Activated CD4-positive, CD25-positive, alpha-beta regulatory T cell (primary cell): ENCODE data around the gene BACE2.
"Not testable (repeated sequence)": the region's sequence is repeated elsewhere in the genome, so short reads cannot be mapped to it uniquely, and the experiment has no call there.

ENCODE experiments used
- DNase-seq, 4 experiments: peaks; one replicate each; lab custom pipeline; 2025; lab: John Stamatoyannopoulos, UW

Gene BACE2

GRCh38 chr21:41277846-41278245, 109.9 kb downstream of the BACE2 start:
- no peak for DNase-seq

DNA sequence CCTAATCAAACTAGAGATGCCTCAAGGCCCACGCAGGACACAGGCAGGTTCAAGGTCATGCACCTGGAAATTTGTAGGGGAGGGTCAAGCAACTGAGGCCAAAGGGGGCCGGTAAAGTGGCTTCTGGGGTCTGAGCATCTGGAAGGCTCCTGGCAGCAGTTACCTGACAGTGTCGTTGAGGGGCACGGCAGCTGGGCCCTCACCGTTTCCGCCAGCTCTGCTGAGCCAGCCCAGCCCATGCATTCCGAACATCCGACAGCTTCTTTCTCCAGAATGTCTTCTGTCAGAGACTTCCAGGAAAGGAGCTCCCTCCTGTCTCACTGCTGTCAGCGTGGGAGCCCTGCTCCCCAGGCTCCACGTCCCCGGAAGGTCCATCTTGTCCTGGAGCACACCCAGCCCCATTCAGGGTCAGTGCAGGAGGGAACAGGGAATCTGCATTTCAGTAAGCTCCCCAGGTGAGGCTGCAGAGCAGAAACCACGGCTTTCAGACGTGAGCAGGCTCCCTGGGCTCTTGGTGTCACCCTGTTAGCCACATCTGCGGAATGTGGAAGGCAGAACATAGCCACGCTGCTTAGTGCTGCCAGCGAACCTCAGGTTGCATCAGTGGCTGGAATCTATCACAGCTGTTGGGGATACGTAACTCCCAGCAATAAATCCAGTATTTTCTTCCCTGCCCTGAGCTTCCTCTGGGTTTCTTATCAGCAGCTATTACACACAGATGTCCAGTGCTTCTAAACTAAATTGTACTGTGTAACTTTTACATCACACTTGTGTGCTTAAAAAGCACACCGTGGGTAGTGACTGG, 112.4 kb downstream of the BACE2 start:
- no peak for DNase-seq

DNA sequence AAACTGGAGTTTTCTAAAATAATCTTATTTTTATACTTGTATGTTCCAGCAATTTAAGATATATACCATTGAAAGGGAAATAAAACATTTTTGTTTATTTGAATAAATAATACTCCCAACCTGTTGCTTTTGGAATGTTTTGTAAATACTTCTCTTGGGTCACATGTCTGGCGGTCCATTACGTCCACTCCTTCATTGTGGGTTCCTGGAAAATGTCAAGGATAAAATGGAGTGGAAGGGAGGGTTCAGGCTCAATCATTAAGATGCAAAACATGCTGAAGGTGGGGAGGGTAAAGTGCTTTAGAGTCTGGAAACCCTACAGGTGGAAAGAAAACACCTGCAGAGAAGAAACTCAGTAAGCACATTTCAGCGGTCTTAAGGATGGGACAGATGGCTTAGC, 114.5 kb downstream of the BACE2 start:
- DNase-seq = no peak

DNA sequence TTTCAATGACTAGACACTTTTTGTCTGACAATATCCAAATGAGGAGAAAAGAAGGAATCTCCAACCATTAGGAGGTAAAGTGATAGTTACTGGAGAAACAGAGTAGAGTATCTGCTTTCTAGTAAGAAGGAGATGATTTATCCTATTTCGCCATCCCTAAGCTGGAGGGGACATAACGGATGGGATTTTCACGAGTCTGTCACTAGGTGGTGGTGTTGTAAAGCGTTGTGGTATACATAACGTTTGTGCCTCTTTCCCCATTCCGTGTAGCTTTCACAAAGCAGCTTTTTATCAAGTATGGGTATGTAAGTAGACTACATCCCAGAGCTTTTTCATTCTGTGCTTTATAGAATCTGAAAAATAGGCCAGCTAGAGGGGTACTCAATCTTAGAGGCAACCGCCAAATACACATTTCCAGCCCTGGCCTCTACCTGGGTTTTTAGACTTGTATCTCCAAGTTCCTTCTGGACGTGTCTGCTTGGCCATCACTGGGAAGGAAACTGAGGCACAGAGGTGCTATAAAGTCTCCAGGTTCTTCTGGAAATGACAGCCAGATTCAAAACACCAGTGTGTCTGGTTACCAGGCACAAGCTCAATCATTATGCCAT, 115.4 kb downstream of the BACE2 start:
- DNase-seq = peak in 1 of 4 experiments; percentile 11

DNA sequence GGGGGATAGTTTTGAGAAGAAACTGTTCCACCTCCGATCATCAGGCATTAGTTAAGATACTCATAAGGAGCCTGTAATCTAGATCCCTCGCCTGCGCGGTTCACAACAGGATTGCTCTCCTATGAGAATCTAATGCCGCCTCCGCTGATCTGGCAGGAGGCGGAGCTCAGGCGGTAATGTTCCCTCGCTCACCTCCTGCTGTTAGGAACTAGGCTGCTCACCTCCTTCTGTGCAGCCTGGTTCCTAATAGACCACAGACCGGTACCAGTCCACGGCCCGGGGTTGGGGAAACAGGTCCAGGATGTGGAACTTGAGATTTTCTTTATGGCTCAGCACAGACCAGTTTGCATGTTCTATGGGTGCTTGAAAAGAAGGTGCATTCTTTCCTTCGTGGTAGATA, 121.5 kb downstream of the BACE2 start:
- DNase-seq = no peak

GRCh38 chr21:41290106-41290799, 122.3 kb downstream of the BACE2 start:
- DNase-seq = no peak

GRCh38 chr21:41294548-41295231, 126.7 kb downstream of the BACE2 start:
- no peak for DNase-seq

DNA sequence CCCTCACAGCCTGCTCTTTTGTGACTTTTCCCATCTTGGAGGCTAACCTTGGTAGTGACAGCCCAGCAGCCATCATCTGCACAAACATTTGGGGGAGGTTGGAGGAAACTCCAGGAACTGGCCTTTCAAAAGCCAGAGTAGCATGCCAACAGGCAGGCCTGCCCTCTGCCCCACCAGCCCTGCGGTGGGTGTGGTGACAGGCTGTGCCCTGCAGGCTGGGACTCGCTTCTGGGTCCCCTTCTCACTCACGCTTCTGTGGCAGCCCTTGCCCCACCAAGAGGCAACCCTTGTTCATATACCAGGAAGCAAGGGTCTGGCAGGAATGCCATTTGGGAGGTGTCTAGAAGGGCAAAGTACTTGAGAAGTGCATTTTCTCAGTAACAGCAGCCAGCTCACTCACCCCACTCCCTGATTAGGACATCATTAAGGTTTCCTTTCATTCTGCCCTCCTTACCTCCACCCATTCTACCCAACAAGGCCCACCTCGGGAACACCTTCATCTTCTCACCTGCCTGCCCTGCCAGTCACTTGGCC, 127.8 kb downstream of the BACE2 start:
- DNase-seq = no peak

DNA sequence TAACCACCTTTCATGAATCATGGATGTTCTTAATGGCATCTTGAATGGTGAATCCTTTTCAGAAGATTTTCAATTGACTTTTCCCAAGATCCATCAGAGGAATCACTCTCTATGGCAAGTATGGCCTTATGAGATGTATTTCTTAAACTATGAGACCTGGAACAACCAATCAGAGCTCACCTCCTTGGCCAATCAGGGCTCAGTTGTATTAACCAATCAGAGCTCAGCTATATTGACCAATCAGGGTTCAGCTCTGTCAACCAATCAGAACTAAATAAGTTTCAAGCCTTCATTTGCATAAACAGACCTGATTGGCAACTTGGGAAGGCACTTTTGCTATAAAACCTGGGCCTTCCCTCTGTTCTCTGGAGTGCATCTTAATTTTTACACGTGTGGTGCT, 135.0 kb downstream of the BACE2 start:
- DNase-seq = no peak

GRCh38 chr21:41304068-41304720, 136.2 kb downstream of the BACE2 start:
- no peak for DNase-seq

- no peak for DNase-seq
Measured at GRCh38 chr21:41307219-41307618, 139.3 kb downstream of the BACE2 start.

- not testable (repeated sequence) for DNase-seq
Measured at GRCh38 chr21:41313285-41314164, 145.6 kb downstream of the BACE2 start.

- no peak for DNase-seq
Measured at GRCh38 chr21:41315726-41316125, 147.8 kb downstream of the BACE2 start.

GRCh38 chr21:41316200-41317062, 148.5 kb downstream of the BACE2 start, which contains the start of gene FAM3B:
Gene FAM3B, plus strand, starts transcription at chr21:41316801. Its CDS starts 79 bp downstream, at chr21:41316880.
- DNase-seq = no peak

GRCh38 chr21:41317063-41317392, 149.1 kb downstream of the BACE2 start:
- no peak for DNase-seq

DNA sequence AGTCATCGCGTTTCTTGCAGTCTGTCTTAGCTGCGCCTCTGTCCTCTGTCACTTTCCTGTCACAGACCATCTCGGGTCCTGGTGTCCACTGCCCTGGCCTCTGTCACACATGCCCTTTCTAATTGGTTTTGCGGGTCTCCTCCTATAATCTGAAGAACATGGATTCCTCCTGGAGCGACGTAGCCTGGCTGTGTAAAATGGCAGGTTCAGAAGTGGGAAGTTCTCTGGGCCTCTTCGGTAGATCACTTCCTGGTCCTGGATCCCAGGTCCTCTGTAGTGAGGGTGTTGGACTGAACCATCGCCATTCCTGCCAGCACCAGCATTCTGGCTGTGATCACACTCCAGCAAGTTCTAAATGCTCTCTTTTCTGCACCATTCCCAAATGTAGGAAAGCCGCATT, 149.5 kb downstream of the BACE2 start:
- no peak for DNase-seq

- DNase-seq = no peak
Measured at GRCh38 chr21:41318218-41318617, 150.3 kb downstream of the BACE2 start.

GRCh38 chr21:41319273-41319672, 151.3 kb downstream of the BACE2 start:
- DNase-seq = no peak

- DNase-seq = no peak
Measured at GRCh38 chr21:41321211-41321907, 153.4 kb downstream of the BACE2 start.
